NCI-H748 (cell line): ENCODE data around the gene MSX2.

Experiments used
- DNase-seq: peaks from one replicate; lab custom pipeline; 2025; ENCODE audit not compliant: unreplicated experiment; lab: John Stamatoyannopoulos, UW

MSX2 gene

GRCh38 chr5:174765540-174765939 is 41.2 kb downstream of the MSX2 start:
- no peak for DNase-seq

GRCh38 chr5:174767670-174768069 is 43.3 kb downstream of the MSX2 start:
- DNase-seq = no peak

DNA sequence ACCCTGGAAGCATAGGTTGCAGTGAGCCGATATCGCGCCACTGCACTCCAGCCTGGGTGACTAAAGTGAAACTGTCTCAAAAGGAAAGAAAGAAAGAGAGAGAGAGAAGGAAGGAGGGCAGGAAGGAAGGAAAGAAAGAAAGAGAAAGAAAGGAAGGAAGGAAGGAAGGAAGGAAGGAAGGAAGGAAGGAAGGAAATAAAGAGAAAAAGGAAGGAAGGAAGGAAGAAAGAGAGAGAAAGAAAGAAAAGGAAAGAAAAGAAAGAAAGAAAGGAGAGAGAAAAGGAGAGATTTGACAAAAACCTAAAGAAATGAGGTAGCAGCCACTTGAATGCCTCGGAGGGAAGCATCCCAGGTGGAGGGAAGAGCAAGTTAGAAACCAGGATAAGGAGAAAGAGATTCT is 44.6 kb downstream of the MSX2 start:
- no peak for DNase-seq

DNA sequence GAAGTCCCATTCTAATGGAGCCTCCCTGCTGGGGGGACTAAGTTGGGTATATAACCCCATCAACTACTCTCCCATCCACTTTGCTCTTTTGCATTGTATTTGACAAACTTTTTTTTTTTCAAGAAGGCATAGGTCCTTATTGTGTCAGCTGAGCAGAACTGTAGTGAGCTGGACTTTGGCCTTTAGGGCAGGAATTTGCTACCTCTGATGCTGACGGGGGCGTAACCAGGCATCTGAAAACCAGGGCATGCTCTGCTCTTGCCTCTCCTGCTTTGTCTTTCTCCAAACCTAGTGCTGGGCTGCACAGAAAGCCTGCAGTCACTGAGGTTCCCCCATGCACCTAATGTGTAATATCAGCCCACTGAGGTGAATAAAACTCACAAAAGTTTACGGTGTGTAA is 49.0 kb downstream of the MSX2 start:
- DNase-seq = no peak

- peak; percentile 10 for DNase-seq
These were observed 50.7 kb downstream of the MSX2 start for GRCh38 chr5:174775081-174775480.

DNA sequence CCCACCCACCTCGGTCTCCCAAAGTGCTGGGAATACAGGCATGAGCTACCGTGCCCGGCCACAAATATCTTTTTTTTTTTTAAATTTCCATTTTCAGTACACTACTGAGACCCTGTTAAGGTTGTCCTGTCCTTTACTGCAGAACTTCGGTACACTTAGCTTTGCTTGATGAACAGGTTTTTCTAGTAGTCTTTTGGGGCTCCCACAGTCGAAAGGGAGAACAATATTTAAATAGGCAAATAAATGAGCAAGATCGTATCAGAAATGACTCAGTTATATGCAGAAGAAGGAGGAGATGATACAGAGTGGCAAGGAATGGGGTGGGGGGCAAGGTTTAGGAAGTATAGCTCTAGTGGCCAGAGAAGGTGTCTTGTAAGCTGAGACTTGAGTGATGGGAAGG is 52.7 kb downstream of the MSX2 start:
- no peak for DNase-seq

DNA sequence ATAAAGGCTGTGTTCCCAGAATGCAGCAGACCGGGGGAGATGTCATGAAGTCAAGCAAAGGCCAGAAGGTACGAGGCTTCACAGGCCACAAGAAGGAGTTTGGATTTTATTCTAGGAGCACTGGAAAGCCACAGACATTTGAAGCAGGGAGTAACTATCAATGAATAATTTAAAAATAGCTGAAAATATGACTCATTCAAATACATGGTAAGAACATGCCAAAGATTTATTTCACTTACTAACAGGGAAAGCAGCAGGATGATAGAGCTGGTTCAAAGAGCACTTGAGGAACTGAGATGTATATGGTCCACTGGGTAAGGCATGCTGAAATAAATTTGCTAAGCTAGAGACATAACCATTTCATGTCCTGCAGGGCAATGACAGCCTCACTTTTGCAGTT is 53.2 kb downstream of the MSX2 start:
- DNase-seq = no peak
